Forelimb muscle (tissue), 1 donor: Measurements from ENCODE around the gene TMEM175. TPM values are rescaled to one million over a fixed set of nuclear protein-coding genes. Genes with fewer than 3 reads are reported as not detected.

Experiments used
- DNase-seq: peaks from one replicate; pipeline ENCODE4 v3.0.0-alpha.2; 2013; ENCODE audit warnings: low read depth
- polyA plus RNA-seq: library from polyadenylated mRNA; unstranded; fragments of 120-200 nt; gene quantifications from one replicate; pipeline ENCODE4 v1.2.1, GENCODE V29; 2013; ENCODE audit not compliant: insufficient read length

TMEM175 gene
- polyA plus RNA-seq, 1 donor = 18.8 TPM

GRCh38 chr4:946517-947471 is 14.5 kb downstream of the TMEM175 start:
- DNase-seq = no peak

- no peak for DNase-seq
These were observed 15.3 kb downstream of the TMEM175 start for GRCh38 chr4:947491-947971.

- DNase-seq = no peak
These were observed 16.1 kb downstream of the TMEM175 start for GRCh38 chr4:948101-948935.

- no peak for DNase-seq
These were observed 16.7 kb downstream of the TMEM175 start for GRCh38 chr4:948936-949300.

- DNase-seq = no peak
These were observed 17.4 kb downstream of the TMEM175 start for GRCh38 chr4:949656-950055.

- DNase-seq = no peak
These were observed 18.1 kb downstream of the TMEM175 start for GRCh38 chr4:950136-951020.

GRCh38 chr4:951186-951585 is 18.9 kb downstream of the TMEM175 start:
- DNase-seq = no peak

- DNase-seq = no peak
These were observed 19.6 kb downstream of the TMEM175 start for GRCh38 chr4:951594-952468.

- no peak for DNase-seq
These were observed 20.8 kb downstream of the TMEM175 start for GRCh38 chr4:952881-953573.

- DNase-seq = no peak
These were observed 21.3 kb downstream of the TMEM175 start for GRCh38 chr4:953574-953915.

GRCh38 chr4:954211-955020 is 22.2 kb downstream of the TMEM175 start:
- no peak for DNase-seq

- no peak for DNase-seq
These were observed 23.1 kb downstream of the TMEM175 start for GRCh38 chr4:955161-955921.

GRCh38 chr4:955931-956381 is 23.7 kb downstream of the TMEM175 start:
- no peak for DNase-seq

- DNase-seq = no peak
These were observed 24.4 kb downstream of the TMEM175 start for GRCh38 chr4:956531-957230.

- no peak for DNase-seq
These were observed 24.9 kb downstream of the TMEM175 start for GRCh38 chr4:957231-957580.

- DNase-seq = no peak
These were observed 25.5 kb downstream of the TMEM175 start for GRCh38 chr4:957581-958313.

GRCh38 chr4:958314-958665 is 26.0 kb downstream of the TMEM175 start:
- no peak for DNase-seq
